Stomach (tissue), 4 donors: ENCODE data around the gene BHLHA15.

ENCODE experiments used
- CTCF ChIP-seq, 7 experiments: fragments of 450-650 bp in 4 of 7; fragments of 200-600 bp in 3 of 7; sonication (generic) in 3 of 7; IDR thresholded peaks; one replicate each; pipeline ENCODE4 v1.5.1; 2016 to 2019; ENCODE audit warnings: antibody characterized with exemption in 7 of 7, control low read depth in 2 of 7, mild to moderate bottlenecking in 1 of 7
- POLR2A ChIP-seq, 4 donors: fragments of 450-650 bp; IDR thresholded peaks; one replicate each; pipeline ENCODE4 v1.6.1; 2016; ENCODE audit warnings: antibody characterized with exemption in 4 of 4, control low read depth in 2 of 4, mild to moderate bottlenecking in 1 of 4, moderate library complexity in 1 of 4

GRCh38 chr7:98168181-98168903 lies 42.9 kb upstream of the BHLHA15 start:
- TF ChIP-seq CTCF (IDR thresholded peaks at IDR 0.05): peak in 5 of 7 experiments; percentile 55 to 82 (median 81)
- TF ChIP-seq POLR2A (IDR thresholded peaks at IDR 0.05): no peak
